Liver (tissue), 3 donors: Measurements from ENCODE around the gene CFAP57.

Experiments
- ATF3 ChIP-seq: IDR thresholded peaks from 2 replicates; pipeline ENCODE4 v1.6.1; 2016; ENCODE audit warnings: antibody characterized with exemption
- CTCF ChIP-seq: fragments of 150-350 bp; IDR thresholded peaks from 2 replicates; pipeline ENCODE4 v1.5.1; 2017; ENCODE audit warnings: improper control_type of control experiment, low read depth, low read length; ENCODE audit not compliant: missing input control
- GABPA ChIP-seq, 2 donors: IDR thresholded peaks in 1 of 2; conservative IDR thresholded peaks in 1 of 2; 2 replicates each; pipeline ENCODE4 v1.6.1; 2016; ENCODE audit warnings: antibody characterized with exemption in 2 of 2, mild to moderate bottlenecking in 1 of 2, moderate library complexity in 1 of 2
- HNF4A ChIP-seq, 2 donors: conservative IDR thresholded peaks; 2 replicates each; pipeline ENCODE4 v1.6.1; 2016; ENCODE audit warnings: antibody characterized with exemption in 2 of 2, mild to moderate bottlenecking in 2 of 2
- JUND ChIP-seq, 2 donors: IDR thresholded peaks; 2 replicates each; pipeline ENCODE4 v1.6.1; 2016; ENCODE audit warnings: antibody characterized with exemption in 2 of 2
- MAX ChIP-seq: IDR thresholded peaks from 2 replicates; pipeline ENCODE4 v1.6.1; 2016; ENCODE audit warnings: antibody characterized with exemption
- NR2F2 ChIP-seq: IDR thresholded peaks from 2 replicates; pipeline ENCODE4 v1.6.1; 2016; ENCODE audit warnings: antibody characterized with exemption
- RAD21 ChIP-seq, 2 donors: IDR thresholded peaks; 2 replicates each; pipeline ENCODE4 v1.6.1; 2016; ENCODE audit warnings: antibody characterized with exemption in 2 of 2, mild to moderate bottlenecking in 2 of 2
- REST ChIP-seq: IDR thresholded peaks from 2 replicates; pipeline ENCODE4 v1.6.1; 2016; ENCODE audit warnings: antibody characterized with exemption, mild to moderate bottlenecking
- RXRA ChIP-seq, 2 donors: IDR thresholded peaks; 2 replicates each; pipeline ENCODE4 v1.6.1; 2017 to 2018; ENCODE audit warnings: antibody characterized with exemption in 2 of 2, mild to moderate bottlenecking in 1 of 2
- SP1 ChIP-seq: IDR thresholded peaks from 2 replicates; pipeline ENCODE4 v1.6.1; 2018; ENCODE audit warnings: antibody characterized with exemption, mild to moderate bottlenecking
- TAF1 ChIP-seq: conservative IDR thresholded peaks from 2 replicates; pipeline ENCODE4 v1.6.1; 2016; ENCODE audit warnings: antibody characterized with exemption, mild to moderate bottlenecking
- YY1 ChIP-seq: IDR thresholded peaks from 2 replicates; pipeline ENCODE4 v1.6.1; 2016; ENCODE audit warnings: antibody characterized with exemption, mild to moderate bottlenecking
- ZBTB33 ChIP-seq: IDR thresholded peaks from 2 replicates; pipeline ENCODE4 v1.6.1; 2016; ENCODE audit warnings: antibody characterized with exemption
- donor health status: healthy.
- donor health status: healthy.

GRCh38 chr1:43272576-43273571 is 100.7 kb downstream of the CFAP57 start:
- no peak for TF ChIP-seq CTCF
- TF ChIP-seq MAX = no peak
- TF ChIP-seq TAF1 = no peak
- TF ChIP-seq REST = no peak
- TF ChIP-seq JUND (IDR thresholded peaks at IDR 0.05) = no peak
- TF ChIP-seq YY1 = no peak
- TF ChIP-seq RAD21 (IDR thresholded peaks at IDR 0.05) = no peak
- TF ChIP-seq SP1 = no peak
- no peak for TF ChIP-seq NR2F2
- TF ChIP-seq ATF3 = no peak
- no peak for TF ChIP-seq ZBTB33
- TF ChIP-seq RXRA (IDR thresholded peaks at IDR 0.05) = no peak
- TF ChIP-seq HNF4A (conservative IDR thresholded peaks at IDR 0.05) = no peak
- no peak for TF ChIP-seq GABPA (IDR thresholded peaks at IDR 0.05 in 1 of 2, conservative IDR thresholded peaks at IDR 0.05 in 1 of 2)
